ENCODE results near the gene CTIF.

- TF ChIP-seq POLR2A (IDR thresholded peaks at IDR 0.05) (no peak), CTCF (IDR thresholded peaks at IDR 0.05) (no peak), EP300 (IDR thresholded peaks at IDR 0.05) (no peak), POLR2AphosphoS5 (IDR thresholded peaks at IDR 0.05) (no peak)
These were observed 256.9 kb downstream of the CTIF start for GRCh38 chr18:48795696-48796095.
